ENCODE measurements around the gene DST. TPM values are rescaled to one million over a fixed set of nuclear protein-coding genes. Genes with fewer than 3 reads are reported as not detected.

DST gene
- total and polyA plus RNA-seq, 2 of the 8 experiments (the other 6 are each of a cell fraction or from before 2014, with no cell fraction given): 49.4 to 116 TPM

- H2BK5ac ChIP-seq (ENCODE audit: low read depth, low read length): no peak overlapping the region
- H3K56ac ChIP-seq (replicated peaks; ENCODE audit: insufficient read length, low read depth, low read length): no peak overlapping the region
- no peak overlapping the region for H3K9ac ChIP-seq (replicated peaks in 1 of 4; ENCODE audit: extremely low read depth in 1 of 4, low read depth in 3 of 4, low read length in 3 of 4)
- no peak overlapping the region for H3K4me3 ChIP-seq (ENCODE audit: extremely low read depth in 1 of 4, insufficient read depth in 2 of 4, low read depth in 3 of 4, low read length in 4 of 4)
- H4K91ac ChIP-seq (replicated peaks; ENCODE audit: insufficient read length, low read length): no peak overlapping the region
- FAIRE-seq: no peak
- DNase-seq (ENCODE audit: low read depth in 1 of 2, low spot score in 2 of 2): no peak
- no peaks in the 10 kb centered on the region for H3K27me3 ChIP-seq (replicated peaks in 1 of 4; ENCODE audit: control insufficient read depth in 3 of 4, extremely low read depth in 1 of 4, insufficient read depth in 3 of 4, low read length in 3 of 4)
- no peaks in the 10 kb centered on the region for H3K4me1 ChIP-seq (replicated peaks in 1 of 4; ENCODE audit: control insufficient read depth in 3 of 4, insufficient read depth in 4 of 4, low read length in 3 of 4)
- H3K36me3 ChIP-seq (ENCODE audit: control insufficient read depth in 2 of 4, insufficient read depth in 4 of 4, low read length in 3 of 4): peaks cover 4 to 46% (median 23%) of the 10 kb centered on the region in 4 experiments; a peak in 6 of 8 replicates
- H4K5ac ChIP-seq (ENCODE audit: insufficient read length, low read depth, low read length): no peak overlapping the region
- no peak overlapping the region for H4K8ac ChIP-seq (ENCODE audit: extremely low read depth, insufficient read depth, low read length)
- no peaks in the 10 kb centered on the region for H4K20me1 ChIP-seq (replicated peaks in 1 of 2; ENCODE audit: control insufficient read depth in 1 of 2, insufficient read depth in 2 of 2, low read length in 2 of 2)
- no peak overlapping the region for H2BK120ac ChIP-seq (replicated peaks; ENCODE audit: low read depth, low read length)
- no peak overlapping the region for H2BK12ac ChIP-seq (ENCODE audit: low read depth, low read length)
- no peak overlapping the region for H2AK5ac ChIP-seq (ENCODE audit: low read depth, low read length)
- no peak overlapping the region for H3K14ac ChIP-seq (ENCODE audit: insufficient read length)
- no peak overlapping the region for H3K23ac ChIP-seq (ENCODE audit: insufficient read length)
- H2BK15ac ChIP-seq (ENCODE audit: low read length): no peak overlapping the region
- no peaks in the 10 kb centered on the region for H3K23me2 ChIP-seq (ENCODE audit: low read depth, low read length)
- ChIA-PET POLR2A (ENCODE audit: partially characterized antibody) (no interaction called here), CTCF (ENCODE audit: partially characterized antibody) (interaction anchor here (1.1 to 4.9 kb wide), 8 partner anchors 10 to 124 kb away, joined by 3 to 22 read pairs (median 4); no protein-coding TSS in a partner anchor)
- H3K18ac ChIP-seq (ENCODE audit: extremely low read depth, low read length): no peak overlapping the region
- H2AFZ ChIP-seq (ENCODE audit: low read length): no peak overlapping the region
- no peak overlapping the region for H3K4ac ChIP-seq (replicated peaks; ENCODE audit: insufficient read length, low read depth, low read length)
- H3K27ac ChIP-seq (ENCODE audit: low read depth, low read length): no peak overlapping the region
- H3K79me1 ChIP-seq (ENCODE audit: low read depth, low read length): no peaks in the 10 kb centered on the region
- H3K9me3 ChIP-seq (ENCODE audit: insufficient read depth in 2 of 2, low read depth in 1 of 2, low read length in 1 of 2): no peaks in the 10 kb centered on the region
- H2BK20ac ChIP-seq (ENCODE audit: low read length): no peak overlapping the region
- H3K79me2 ChIP-seq (ENCODE audit: control insufficient read depth in 1 of 2, insufficient read depth in 2 of 2, low read length in 2 of 2): no peaks in the 10 kb centered on the region
- H3K4me2 ChIP-seq (ENCODE audit: insufficient read depth in 1 of 2, low read depth in 2 of 2, low read length in 2 of 2): no peak overlapping the region
- TF ChIP-seq EP300 (IDR thresholded peaks at IDR 0.05; ENCODE audit: borderline replicate concordance in 1 of 2, low read depth in 2 of 2, low read length in 2 of 2): no peak
- TF ChIP-seq PHF8 (conservative IDR thresholded peaks at IDR 0.05; ENCODE audit: low read depth, low read length): no peak
- TF ChIP-seq ATF3 (IDR thresholded peaks at IDR 0.05; ENCODE audit: insufficient read depth, low read depth, low read length): no peak
- no peak for TF ChIP-seq POLR2AphosphoS5 (IDR thresholded peaks at IDR 0.05; ENCODE audit: low read depth, low read length)
- TF ChIP-seq RFX5 (IDR thresholded peaks at IDR 0.05; ENCODE audit: borderline replicate concordance, low read depth, low read length): no peak
- TF ChIP-seq HDAC6 (IDR thresholded peaks at IDR 0.05; ENCODE audit: low read depth, low read length): no peak
- no peak for TF ChIP-seq RNF2 (IDR thresholded peaks at IDR 0.05; ENCODE audit: borderline replicate concordance, low read depth, low read length, missing control alignments, poor library complexity, severe bottlenecking)
- no peak for TF ChIP-seq CBX8 (IDR thresholded peaks at IDR 0.05; ENCODE audit: borderline replicate concordance, low read depth, low read length)
- no peak for TF ChIP-seq FOSL1 (IDR thresholded peaks at IDR 0.05; ENCODE audit: insufficient read depth, low read depth, low read length)
- TF ChIP-seq MAFK (IDR thresholded peaks at IDR 0.05; ENCODE audit: low read depth, low read length): no peak
- no peak for TF ChIP-seq ASH2L (IDR thresholded peaks at IDR 0.05; ENCODE audit: low read length)
- TF ChIP-seq, protein P1, sequence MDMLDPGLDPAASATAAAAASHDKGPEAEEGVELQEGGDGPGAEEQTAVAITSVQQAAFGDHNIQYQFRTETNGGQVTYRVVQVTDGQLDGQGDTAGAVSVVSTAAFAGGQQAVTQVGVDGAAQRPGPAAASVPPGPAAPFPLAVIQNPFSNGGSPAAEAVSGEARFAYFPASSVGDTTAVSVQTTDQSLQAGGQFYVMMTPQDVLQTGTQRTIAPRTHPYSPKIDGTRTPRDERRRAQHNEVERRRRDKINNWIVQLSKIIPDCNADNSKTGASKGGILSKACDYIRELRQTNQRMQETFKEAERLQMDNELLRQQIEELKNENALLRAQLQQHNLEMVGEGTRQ (IDR thresholded peaks at IDR 0.05; ENCODE audit: low read length): no peak
- TF ChIP-seq TBP (IDR thresholded peaks at IDR 0.05; ENCODE audit: low read depth, low read length): no peak
Observed at GRCh38 chr6:56638760-56639159, 3.9 kb downstream of the DST start.
